GM18511 (cell line): ENCODE results near the gene EPSTI1.

Experiments
- ATAC-seq: cut with Tn5 transposase; IDR thresholded peaks from one replicate; pipeline ENCODE4 v1.9.1; 2021; ENCODE audit warnings: mild to moderate bottlenecking, moderate library complexity; ENCODE audit not compliant: unreplicated experiment

The EPSTI1 gene

DNA sequence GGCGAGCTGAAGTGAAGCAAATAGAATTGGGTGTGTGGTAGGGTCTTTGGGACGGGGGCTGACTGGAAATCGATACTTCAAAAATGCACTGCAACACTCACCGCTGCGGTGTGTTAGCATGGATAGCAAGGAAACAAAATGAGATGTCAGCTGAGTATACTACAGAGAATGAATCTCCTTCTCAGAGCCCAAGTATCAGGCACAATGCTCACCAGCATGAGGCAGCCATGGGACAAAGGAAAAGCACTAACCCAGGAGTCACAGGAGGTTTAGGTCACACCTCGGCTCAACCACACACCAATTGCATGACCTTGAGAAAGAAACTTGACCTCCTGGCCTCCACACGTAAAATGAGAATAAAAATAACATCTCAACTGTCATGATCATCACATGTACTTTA is 136.6 kb downstream of the EPSTI1 start:
- ATAC-seq, result no peak

DNA sequence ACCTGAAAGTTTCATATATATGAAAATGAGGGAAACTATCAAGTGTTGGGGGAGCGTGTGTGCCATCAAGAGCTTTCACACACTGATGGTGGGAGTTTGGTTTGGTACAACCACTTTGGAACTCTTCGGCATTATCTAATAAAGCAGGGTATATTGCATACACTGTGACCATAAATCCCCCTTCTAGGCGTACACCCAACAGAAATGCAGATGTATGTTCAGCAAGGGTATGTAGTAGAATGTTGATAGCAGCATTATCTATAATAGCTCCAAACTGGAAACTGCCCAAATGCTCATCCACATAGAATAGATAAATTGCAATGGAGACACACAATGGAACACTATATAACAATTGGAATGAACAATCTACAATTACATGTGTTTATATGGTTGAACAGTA is 139.9 kb downstream of the EPSTI1 start:
- ATAC-seq, result no peak

GRCh38 chr13:42849200-42849599 is 142.8 kb downstream of the EPSTI1 start:
- ATAC-seq, result no peak

- ATAC-seq, result no peak
These were observed 144.0 kb downstream of the EPSTI1 start for GRCh38 chr13:42847891-42848663.

- ATAC-seq, result no peak
These were observed 154.9 kb downstream of the EPSTI1 start for GRCh38 chr13:42836930-42837690.
